Measurements from ENCODE around the gene GOSR2.
"Not testable (repeated sequence)": the region's sequence is repeated elsewhere in the genome, so short reads cannot be mapped to it uniquely, and the experiment has no call there.

Gene GOSR2

GRCh38 chr17:46894476-46895151 is 28.3 kb upstream of the GOSR2 start:
- no peak for DNase-seq

- DNase-seq = no peak
These were observed 27.8 kb upstream of the GOSR2 start for GRCh38 chr17:46895171-46895570.

DNA sequence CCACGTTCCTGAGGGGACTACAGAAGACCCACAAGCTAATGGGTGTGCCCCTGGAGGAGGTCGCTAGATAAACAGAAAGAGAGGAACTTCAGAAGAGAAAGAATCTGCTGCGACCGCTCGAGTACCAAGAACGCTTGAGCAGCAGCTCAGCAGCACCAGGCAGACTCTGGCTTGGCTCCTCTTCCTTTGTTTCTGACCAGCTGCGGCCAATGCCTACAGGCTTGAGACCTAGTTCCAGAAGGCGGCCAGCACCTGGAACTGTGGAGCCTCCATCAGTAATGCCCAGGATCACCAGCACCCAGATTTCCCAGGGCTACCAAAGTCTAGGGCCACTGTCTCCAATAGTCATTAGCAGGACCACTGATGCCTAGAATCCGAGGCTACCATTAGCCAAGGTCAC is 26.0 kb upstream of the GOSR2 start:
- DNase-seq = no peak

DNA sequence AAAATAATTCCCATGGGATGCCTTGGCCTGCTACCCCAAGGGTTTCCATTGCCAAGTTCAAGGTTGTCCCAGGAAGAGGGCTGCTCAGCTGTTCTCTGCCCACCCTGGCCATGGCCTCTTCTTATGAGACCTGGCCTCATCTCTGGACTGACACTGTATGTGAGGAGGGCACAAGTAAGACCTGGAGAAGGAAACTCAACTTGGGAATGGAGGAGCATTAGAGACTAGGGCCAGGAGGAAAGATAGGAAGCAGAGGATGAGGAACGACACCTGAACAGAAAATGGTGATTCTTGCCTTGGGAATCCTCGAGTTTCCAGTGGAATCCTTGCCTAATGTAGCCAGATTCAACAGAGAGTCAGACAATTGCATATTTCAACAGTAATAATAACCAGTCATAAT is 24.6 kb upstream of the GOSR2 start:
- DNase-seq = no peak

GRCh38 chr17:46898860-46899259 is 24.1 kb upstream of the GOSR2 start:
- DNase-seq = no peak

DNA sequence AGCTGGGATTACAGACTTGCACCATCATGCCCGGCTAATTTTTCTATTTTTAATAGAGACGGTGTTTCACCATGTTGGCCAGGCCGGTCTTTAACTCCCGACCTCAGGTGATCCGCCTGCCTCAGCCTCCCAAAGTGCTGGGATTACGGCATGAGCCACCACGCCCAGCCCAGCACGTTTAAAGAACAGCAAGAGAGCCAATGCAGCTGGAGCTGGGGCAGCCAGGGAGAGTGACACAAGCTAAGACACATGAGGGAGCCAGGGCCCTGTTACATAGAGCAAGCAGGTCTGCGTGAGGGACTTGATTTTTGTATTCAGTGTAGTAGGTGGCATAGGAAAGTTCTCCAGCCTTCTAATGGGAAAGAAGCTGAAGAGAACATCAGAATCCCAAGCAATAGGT is 21.7 kb upstream of the GOSR2 start:
- no peak for DNase-seq

DNA sequence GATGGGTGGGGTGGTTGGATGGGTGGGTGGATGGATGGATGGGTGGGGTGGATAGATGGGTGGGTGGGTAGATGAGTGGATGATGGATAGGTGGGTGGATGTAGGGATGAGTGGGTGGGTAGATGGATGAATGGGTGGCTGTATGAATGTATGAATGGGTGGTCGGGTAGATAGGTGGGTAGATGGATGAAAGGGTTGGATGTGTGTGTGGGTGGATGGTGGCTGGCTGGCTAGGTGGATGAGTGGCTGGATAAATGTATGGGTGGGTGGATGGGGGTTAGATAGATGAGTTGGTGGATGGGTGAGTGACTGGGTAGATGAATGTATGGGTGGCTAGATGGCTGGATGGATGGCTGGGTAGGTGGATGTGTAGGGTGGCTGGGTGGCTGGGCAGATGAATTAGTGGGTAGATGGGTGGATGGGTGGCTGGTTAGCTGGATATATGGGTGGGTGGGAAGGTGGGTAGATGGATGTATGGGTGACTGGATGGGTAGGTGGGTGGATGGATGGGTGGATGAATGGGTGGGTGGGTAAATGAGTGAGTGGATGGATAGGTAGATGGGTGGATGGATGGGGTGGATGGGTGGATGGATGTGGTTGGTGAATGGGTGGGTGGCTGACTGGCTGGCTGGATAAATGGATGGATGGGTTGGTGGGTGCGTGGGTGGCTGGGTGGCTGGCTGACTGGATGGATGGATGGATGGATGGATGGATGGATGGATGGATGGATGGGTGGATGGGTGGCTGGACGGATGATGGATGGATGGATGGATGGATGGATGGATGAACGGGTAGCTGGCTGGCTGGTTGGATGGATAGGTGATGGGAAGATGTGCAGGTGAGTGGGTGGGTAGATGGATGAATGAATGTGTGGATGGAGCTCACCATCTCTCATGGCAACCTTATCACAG is 18.9 kb upstream of the GOSR2 start:
- no peak for DNase-seq

DNA sequence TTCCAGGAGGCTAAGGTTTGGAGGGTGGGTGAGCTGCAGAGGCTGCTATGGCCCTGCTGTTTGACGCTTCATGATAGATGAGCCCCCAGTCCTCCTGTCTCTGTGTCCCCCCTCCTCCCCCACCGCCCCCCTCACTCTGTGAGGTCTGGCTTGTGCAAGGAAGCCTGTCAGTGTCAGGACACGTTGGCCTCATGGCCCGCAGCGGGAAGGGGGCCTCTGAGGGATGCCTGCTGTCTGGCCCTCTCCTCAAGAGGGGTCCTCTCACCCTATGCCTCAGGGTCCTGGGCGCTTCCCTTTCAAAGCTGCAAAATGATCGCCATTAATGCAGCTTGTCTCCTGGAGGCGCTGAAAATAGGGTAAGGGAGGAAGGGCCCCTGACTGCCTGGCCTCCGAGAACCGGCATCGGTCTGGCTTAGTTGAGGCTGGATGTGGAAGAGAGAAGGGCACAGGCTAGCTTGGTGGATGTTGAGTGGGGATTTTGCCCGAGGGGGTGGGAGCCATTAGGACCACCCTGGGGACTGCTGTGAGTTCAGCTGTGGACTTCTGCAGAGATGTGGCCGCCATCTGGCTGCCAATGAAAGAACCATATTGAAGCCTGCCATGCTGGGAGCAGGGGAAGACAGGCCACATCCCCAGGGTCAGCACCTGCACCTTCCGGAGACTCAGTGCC is 14.8 kb upstream of the GOSR2 start:
- DNase-seq = no peak

DNA sequence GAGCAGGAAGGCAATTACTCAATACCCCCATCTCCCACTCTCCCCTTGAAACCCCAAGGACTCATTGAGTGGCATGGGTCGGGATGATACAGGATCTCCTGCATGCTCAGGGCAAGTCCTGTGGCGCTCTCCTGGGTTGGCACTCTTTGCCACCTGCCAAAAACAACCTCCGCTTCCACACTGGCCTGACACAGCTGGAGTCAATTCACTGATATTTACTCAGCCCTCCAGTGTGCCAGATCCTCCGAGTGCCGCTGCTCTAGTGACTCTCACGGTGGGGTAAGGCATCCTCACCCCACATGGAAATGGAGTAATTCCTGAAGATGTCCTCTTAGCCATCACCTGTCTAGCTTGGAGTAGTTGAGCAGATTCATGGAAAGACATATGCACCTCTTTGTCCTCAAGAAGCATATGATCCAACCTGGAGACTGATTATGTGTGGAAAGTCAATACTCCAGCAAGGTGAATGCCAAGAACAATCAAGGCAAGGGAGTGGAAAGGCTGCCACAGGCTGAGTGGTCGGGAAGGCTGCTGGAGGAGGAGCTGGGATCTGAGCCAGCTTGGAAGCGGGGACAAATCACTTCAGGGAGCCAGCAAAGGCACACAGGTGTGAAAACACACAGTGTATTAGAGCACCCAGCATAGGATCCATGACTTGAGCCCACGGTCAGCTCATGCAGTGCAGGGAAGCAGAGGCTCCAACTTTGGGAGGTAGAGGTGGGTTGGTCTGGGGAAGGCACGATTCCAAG is 12.6 kb upstream of the GOSR2 start:
- peak; percentile 89 for DNase-seq

GRCh38 chr17:46911311-46911710 is 11.6 kb upstream of the GOSR2 start:
- no peak for DNase-seq

DNA sequence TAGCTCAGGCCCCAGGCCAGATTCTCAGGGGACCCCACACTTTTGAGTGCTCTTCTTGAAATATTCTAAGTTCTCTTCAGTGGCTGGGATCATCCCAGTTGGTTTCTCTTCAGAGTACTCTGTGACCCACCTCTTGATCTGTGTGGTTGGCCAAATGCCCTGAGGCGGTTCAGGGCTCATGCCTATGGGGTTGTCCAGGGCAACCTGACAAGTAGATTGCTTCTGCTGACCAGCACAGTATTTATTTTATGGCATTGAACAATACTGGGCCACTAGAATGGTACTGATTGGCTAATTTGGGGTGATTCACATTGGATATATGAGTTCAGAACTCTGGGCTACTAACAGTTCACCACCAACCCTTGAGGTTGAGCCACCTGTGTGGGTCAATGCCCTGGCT is 7.4 kb upstream of the GOSR2 start:
- DNase-seq = no peak

GRCh38 chr17:46916211-46916610 is 6.7 kb upstream of the GOSR2 start:
- no peak for DNase-seq

DNA sequence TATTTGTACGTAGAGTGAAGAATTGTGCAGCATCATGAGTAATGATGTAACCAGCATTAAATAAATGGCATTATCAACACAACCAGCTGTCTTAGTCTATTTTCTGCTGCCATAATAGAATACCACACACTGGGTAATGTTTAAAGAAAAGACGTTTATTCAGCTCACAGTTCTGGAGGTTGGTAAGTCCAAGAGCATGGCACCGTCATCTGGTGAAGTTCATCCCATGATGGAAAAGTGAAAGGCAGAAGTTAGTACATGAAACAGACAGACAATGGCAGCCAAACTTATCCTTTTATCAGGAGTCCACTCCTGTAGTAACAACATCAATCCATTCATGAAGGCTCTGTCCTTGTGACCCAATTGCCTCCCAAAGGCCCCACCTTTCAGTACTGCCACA is 6.3 kb upstream of the GOSR2 start:
- no peak for DNase-seq

DNA sequence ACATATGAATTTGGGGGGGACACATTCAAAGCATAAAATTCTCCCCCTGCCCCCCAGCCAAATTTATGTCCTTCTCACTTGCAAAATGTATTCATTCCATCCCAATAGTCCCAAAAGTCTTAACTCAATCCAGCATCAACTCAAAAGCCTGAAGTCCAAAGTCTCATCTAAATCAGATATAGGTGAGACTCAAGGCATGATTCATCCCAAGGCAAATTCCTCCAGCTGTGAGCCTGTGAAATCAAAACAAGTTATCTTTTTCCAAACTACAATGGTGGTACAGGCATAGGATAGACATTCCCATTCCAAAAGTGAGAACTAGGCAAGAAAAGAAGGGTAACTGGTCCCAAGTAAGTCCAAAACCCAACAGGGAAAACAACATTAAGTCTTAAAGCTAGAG is 5.9 kb upstream of the GOSR2 start:
- DNase-seq = no peak

DNA sequence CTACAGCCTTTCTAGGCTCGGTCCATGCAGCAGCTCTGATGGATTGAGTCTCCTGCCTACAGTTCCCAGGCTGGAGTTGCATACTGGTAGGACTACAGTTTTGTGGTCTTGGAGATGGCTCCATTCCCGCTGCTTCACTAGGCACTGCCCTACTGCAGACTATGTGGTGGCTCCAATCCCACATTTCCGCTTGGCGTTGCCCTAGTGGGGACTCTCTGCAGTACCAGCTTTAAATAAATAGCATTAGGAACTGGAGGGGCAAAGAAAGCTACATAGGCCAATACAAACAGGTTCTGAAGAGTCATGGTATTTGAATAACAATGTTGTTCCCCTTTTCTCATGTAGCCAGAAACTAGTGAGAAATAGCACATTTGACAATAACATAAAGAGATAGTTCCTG is 5.4 kb upstream of the GOSR2 start:
- no peak for DNase-seq

DNA sequence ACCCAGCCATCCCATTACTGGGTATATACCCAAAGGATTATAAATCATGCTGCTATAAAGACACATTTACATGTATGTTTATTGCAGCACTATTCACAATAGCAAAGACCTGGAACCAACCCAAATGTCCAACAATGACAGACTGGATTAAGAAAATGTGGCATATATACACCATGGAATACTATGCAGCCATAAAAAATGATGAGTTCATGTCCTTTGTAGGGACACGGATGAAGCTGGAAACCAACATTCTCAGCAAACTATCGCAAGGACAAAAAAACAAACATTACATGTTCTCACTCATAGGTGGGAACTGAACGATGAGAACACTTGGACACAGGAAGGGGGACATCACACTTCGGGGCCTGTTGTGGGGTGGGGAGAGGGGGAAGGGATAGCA is 998 bp upstream of the GOSR2 start:
- not testable (repeated sequence) for DNase-seq

DNA sequence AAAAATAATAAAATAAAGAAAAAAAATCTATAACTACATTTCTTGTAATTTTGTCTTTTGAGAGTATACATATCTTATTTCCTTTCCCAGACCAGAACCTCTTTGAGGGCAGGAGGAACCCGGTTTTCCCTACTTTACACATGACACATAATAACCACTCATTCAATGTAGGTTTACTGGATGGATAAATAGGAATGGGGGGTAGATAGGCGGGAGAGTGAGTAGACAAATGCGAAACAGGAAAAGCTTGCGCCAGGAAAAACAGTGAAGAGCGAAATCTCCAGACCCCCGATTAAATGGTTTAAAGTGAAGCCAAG is 515 bp upstream of the GOSR2 start:
- no peak for DNase-seq

DNA sequence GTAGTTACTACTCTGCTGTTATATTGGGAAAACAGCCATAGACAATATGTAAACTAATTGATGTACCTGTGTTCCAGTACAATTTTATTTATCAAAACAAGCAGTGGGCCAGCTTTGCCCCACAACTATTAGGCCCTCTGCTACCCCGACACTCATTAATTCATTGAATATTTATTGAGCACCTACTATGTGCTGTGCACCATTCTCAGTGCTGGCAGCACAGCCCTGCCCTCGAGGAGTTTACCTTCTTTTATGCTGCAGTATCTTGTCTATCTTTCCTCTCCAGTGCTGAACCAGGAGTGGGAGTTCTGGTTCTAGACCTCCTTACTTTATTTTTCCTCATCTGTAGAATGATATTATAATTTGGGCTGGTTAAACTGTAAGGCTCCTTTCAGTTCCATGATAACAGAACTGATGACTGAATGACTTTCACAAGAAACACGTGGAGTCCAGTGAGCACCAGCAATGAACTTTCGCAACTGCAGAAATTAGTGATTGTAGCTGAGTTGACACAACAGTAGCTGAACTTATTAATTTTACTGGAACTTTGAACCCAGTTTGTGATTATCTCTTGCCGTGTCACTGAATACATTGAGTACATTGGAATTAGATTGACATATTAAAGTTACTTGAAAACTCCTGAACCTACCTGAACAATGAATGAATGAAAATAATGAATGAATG is 2.4 kb downstream of the GOSR2 start:
- DNase-seq = no peak

DNA sequence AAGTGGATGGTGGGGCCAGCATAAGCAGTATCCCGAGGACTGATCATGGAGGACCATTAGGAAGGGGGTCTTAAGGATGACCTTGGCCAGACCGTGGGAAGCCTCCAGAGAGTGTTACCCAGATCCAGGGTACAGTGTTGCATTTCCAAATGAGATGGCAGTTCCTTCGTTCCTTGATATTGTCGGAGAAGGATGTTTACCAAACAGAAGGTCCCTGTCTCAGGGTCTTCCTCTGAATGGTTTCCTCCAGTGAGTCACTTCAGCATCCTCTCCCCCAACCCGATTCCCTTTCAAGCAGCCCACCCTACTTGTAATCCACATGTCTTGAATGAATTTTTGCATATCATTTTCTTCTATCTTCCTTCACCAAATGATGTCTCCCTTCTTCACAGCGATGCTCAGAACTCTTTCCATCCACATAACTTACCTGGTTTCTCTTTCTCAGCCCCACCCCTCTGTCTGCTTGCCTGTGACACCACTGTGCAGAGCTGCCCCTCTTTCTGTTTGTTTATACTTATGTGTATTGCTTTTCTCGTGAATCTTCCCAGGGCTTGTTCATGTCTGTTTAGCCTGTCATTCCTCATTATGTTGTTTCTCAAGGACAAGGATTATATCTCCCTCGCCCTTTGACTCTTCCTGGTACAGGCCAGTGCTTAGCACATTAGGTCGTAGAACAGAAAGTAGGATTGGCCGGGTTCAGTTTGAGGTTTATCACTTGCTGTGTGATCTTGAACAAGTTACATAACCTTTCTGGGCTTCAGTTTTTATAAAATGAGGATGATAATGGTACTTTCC is 5.7 kb downstream of the GOSR2 start:
- no peak for DNase-seq

DNA sequence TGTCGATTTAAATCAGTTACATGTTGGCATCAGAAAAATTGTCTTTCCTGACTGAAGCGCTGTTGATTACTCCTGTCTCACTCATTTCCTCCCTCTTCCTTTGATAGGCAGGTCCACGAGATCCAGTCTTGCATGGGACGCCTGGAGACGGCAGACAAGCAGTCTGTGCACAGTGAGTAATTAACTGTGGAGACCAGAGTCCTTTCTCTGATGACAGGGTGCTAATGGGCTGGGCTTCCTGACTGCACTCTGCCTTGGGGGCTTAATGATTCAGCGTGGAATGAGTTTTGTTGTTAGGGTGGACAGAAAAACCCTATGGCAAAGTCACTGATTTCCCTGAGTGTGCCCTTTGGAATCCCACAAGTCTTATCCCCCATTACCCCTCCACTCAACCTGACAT is 6.5 kb downstream of the GOSR2 start:
- no peak for DNase-seq

DNA sequence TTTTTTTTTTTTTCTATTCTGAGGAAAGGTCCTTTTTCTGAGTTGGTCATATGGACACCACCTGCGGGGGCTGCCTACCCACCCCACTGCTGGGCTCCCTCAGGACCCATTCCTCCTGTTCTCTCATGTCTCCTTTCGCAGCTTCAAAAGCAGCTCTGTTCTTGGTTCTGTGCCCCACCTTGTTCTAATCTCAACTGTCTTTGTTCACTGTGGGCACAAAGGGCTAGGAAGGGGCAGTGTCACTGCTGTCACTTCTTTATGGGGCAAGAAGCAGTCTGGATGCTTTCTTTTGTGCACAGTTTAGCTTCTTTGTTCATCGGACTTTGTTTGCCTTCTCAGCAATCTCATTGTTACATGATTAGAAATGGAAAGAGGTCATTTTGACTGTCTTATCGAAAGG is 7.1 kb downstream of the GOSR2 start:
- no peak for DNase-seq

DNA sequence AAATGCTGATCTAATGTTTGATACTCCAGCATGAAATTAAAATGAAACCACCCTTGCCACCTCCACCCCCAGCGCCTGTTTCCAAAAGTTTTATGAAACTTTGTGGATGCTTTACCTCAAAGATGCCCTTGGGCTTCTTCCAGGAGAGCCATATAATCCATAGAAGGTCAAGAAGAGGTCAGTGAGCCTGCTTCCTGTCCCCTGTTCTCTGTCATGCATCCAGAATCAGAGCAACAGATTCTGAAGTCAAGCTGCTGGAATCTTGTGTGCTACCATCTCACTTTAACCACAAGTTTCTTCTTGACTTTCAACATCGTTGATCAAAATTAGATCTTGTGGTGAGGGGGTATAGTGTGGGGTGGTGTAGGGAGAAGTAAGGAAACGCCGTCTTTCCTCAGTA is 8.6 kb downstream of the GOSR2 start:
- no peak for DNase-seq
